Measurements from ENCODE around the gene PHF8.

- TF ChIP-seq CTCF (IDR thresholded peaks at IDR 0.05; ENCODE audit: low read depth, low read length): no peak
- TF ChIP-seq EZH2phosphoT487 (IDR thresholded peaks at IDR 0.05; ENCODE audit: low read depth): no peak
Measured at GRCh38 chrX:54045563-54046228, 1.4 kb upstream of the PHF8 start.

Data from OCI-LY3 (cell line).